HG03135 (cell line): ENCODE measurements around the gene MARCHF9.
"Not testable (repeated sequence)": the region's sequence is repeated elsewhere in the genome, so short reads cannot be mapped to it uniquely, and the experiment has no call there.

Experiments used
- ATAC-seq: cut with Tn5 transposase; IDR thresholded peaks from one replicate; pipeline ENCODE4 v1.9.1; 2021; ENCODE audit warnings: mild to moderate bottlenecking, moderate library complexity; ENCODE audit not compliant: unreplicated experiment

MARCHF9 gene

GRCh38 chr12:57767876-57768275, 13.0 kb downstream of the MARCHF9 start:
- ATAC-seq = no peak

- no peak for ATAC-seq
Observed at GRCh38 chr12:57769594-57769993, 14.7 kb downstream of the MARCHF9 start.

- no peak for ATAC-seq
Observed at GRCh38 chr12:57770734-57771133, 15.8 kb downstream of the MARCHF9 start.

GRCh38 chr12:57771236-57771872, 16.5 kb downstream of the MARCHF9 start:
- ATAC-seq = peak; percentile 80

GRCh38 chr12:57771873-57772428, 17.0 kb downstream of the MARCHF9 start, which contains the start of gene METTL1:
METTL1 (minus strand) TSS chr12:57772105; CDS start chr12:57772083, 22 bp downstream.
- peak; percentile 77 for ATAC-seq

- ATAC-seq = peak; percentile 8
Observed at GRCh38 chr12:57772429-57773322, 17.8 kb downstream of the MARCHF9 start, which contains the start of gene EEF1AKMT3. EEF1AKMT3 (plus strand) TSS chr12:57772614; CDS start chr12:57772725, 111 bp downstream.

GRCh38 chr12:57774634-57775033, 19.7 kb downstream of the MARCHF9 start:
- ATAC-seq = not testable (repeated sequence)

- no peak for ATAC-seq
Observed at GRCh38 chr12:57775044-57775443, 20.1 kb downstream of the MARCHF9 start.

- ATAC-seq = no peak
Observed at GRCh38 chr12:57775563-57776246, 20.8 kb downstream of the MARCHF9 start.

- no peak for ATAC-seq
Observed at GRCh38 chr12:57776247-57776587, 21.3 kb downstream of the MARCHF9 start.

GRCh38 chr12:57777367-57777766, 22.5 kb downstream of the MARCHF9 start:
- ATAC-seq = no peak

- ATAC-seq = no peak
Observed at GRCh38 chr12:57777911-57778310, 23.0 kb downstream of the MARCHF9 start.

- no peak for ATAC-seq
Observed at GRCh38 chr12:57779736-57780135, 24.8 kb downstream of the MARCHF9 start.

- ATAC-seq = no peak
Observed at GRCh38 chr12:57780284-57780897, 25.5 kb downstream of the MARCHF9 start.

GRCh38 chr12:57781244-57781643, 26.3 kb downstream of the MARCHF9 start:
- ATAC-seq = no peak

GRCh38 chr12:57781801-57782200, 26.9 kb downstream of the MARCHF9 start:
- no peak for ATAC-seq

GRCh38 chr12:57782243-57782607, 27.3 kb downstream of the MARCHF9 start:
- ATAC-seq = no peak

- peak; percentile 85 for ATAC-seq
Observed at GRCh38 chr12:57782608-57783465, 27.9 kb downstream of the MARCHF9 start, which contains the start of gene TSFM. TSFM (plus strand) TSS chr12:57782787; CDS start chr12:57782802, 15 bp downstream.

- ATAC-seq = no peak
Observed at GRCh38 chr12:57783466-57783801, 28.5 kb downstream of the MARCHF9 start.

- ATAC-seq = no peak
Observed at GRCh38 chr12:57783861-57784260, 29.0 kb downstream of the MARCHF9 start.
